Gastroesophageal sphincter (tissue), 3 donors: ENCODE results near the gene ARHGAP26.
A peak's percentile ranks its signal among the peaks of the same experiment; 100 is the strongest.

Source experiments
- CTCF ChIP-seq, 4 experiments: fragments of 200-600 bp in 2 of 4; fragments of 450-650 bp in 2 of 4; sonication (generic) in 1 of 4; IDR thresholded peaks; one replicate each; pipeline ENCODE4 v1.5.1; 2017 to 2019; ENCODE audit warnings: antibody characterized with exemption in 4 of 4, mild to moderate bottlenecking in 2 of 4, moderate library complexity in 2 of 4
- EP300 ChIP-seq: sonication (generic); formaldehyde crosslinking; IDR thresholded peaks from one replicate; pipeline ENCODE4 v1.6.1; 2017; ENCODE audit warnings: antibody characterized with exemption, mild to moderate bottlenecking
- POLR2A ChIP-seq, 2 donors: fragments of 450-650 bp; IDR thresholded peaks; one replicate each; pipeline ENCODE4 v1.6.1; 2017; ENCODE audit warnings: antibody characterized with exemption in 2 of 2, mild to moderate bottlenecking in 2 of 2, moderate library complexity in 1 of 2
- POLR2AphosphoS5 ChIP-seq: sonication (generic); formaldehyde crosslinking; IDR thresholded peaks from one replicate; pipeline ENCODE4 v1.6.1; 2017; ENCODE audit warnings: antibody characterized with exemption

- TF ChIP-seq EP300 (no peak), POLR2A (IDR thresholded peaks at IDR 0.05) (no peak), CTCF (IDR thresholded peaks at IDR 0.05) (no peak), POLR2AphosphoS5 (peak; percentile 76)
Observed at GRCh38 chr5:142874540-142874939, 104.4 kb downstream of the ARHGAP26 start.
